H1 (cell line): Measurements from ENCODE around the gene SOCS3. TPM values are rescaled to one million over a fixed set of nuclear protein-coding genes. Genes with fewer than 3 reads are reported as not detected.

Source experiments
- BCL11A ChIP-seq, 2 experiments: IDR thresholded peaks; one replicate each; pipeline ENCODE4 v1.6.1; 2011; ENCODE audit warnings: low read depth in 2 of 2, low read length in 2 of 2, mild to moderate bottlenecking in 2 of 2
- BRCA1 ChIP-seq: IDR thresholded peaks from 2 replicates; pipeline ENCODE4 v1.6.1; 2012; ENCODE audit warnings: low read depth, low read length, improper control_type of control experiment
- CTBP2 ChIP-seq: IDR thresholded peaks from 2 replicates; pipeline ENCODE4 v1.7.0; 2011; ENCODE audit warnings: borderline replicate concordance, mild to moderate bottlenecking, moderate library complexity, mixed read lengths, low read length; ENCODE audit not compliant: insufficient read depth, insufficient read length
- CTCF ChIP-seq, 3 experiments: IDR thresholded peaks; 1 replicate in 2 of 3; 2 replicates in 1 of 3; pipeline versions ENCODE4 v1.5.1 to v1.6.1; 2011; ENCODE audit warnings: low read length in 3 of 3, mild to moderate bottlenecking in 3 of 3, inconsistent platforms in 2 of 3, low read depth in 1 of 3, moderate library complexity in 1 of 3; ENCODE audit not compliant: insufficient read depth in 1 of 3; ENCODE audit errors: control extremely low read depth in 1 of 3
- EGR1 ChIP-seq: IDR thresholded peaks from 2 replicates; pipeline ENCODE4 v1.6.1; 2011; ENCODE audit warnings: low read depth, low read length, borderline replicate concordance
- GABPA ChIP-seq: IDR thresholded peaks from 2 replicates; pipeline ENCODE4 v1.6.1; 2011; ENCODE audit warnings: mild to moderate bottlenecking, low read length, moderate library complexity, borderline replicate concordance; ENCODE audit not compliant: insufficient read depth
- GTF2F1 ChIP-seq: IDR thresholded peaks from 2 replicates; pipeline ENCODE4 v1.6.1; 2012; ENCODE audit warnings: low read depth, low read length, improper control_type of control experiment, borderline replicate concordance
- HDAC6 ChIP-seq: IDR thresholded peaks from one replicate; pipeline ENCODE4 v1.7.1; 2012; ENCODE audit warnings: low read depth, mild to moderate bottlenecking, inconsistent platforms, low read length, moderate library complexity
- JUND ChIP-seq: IDR thresholded peaks from 2 replicates; pipeline ENCODE4 v1.6.1; 2011; ENCODE audit warnings: mild to moderate bottlenecking, improper control_type of control experiment, low read length
- KDM1A ChIP-seq: fragments of 200-600, 300-600 bp; sonication (generic); IDR thresholded peaks from 2 replicates; pipeline ENCODE4 v1.7.1; 2016; ENCODE audit warnings: mild to moderate bottlenecking, low read length, borderline replicate concordance
- KDM5A ChIP-seq: fragments of 200-600 bp; IDR thresholded peaks from 2 replicates; pipeline ENCODE4 v1.7.1; 2012; ENCODE audit warnings: mild to moderate bottlenecking, low read length, inconsistent platforms, mixed read lengths
- MAFK ChIP-seq: IDR thresholded peaks from 2 replicates; pipeline ENCODE4 v1.6.1; 2012; ENCODE audit warnings: low read depth, mild to moderate bottlenecking, improper control_type of control experiment, low read length
- POLR2A ChIP-seq, 2 experiments: IDR thresholded peaks; 1 replicate in 1 of 2; 2 replicates in 1 of 2; pipeline ENCODE4 v1.6.1; 2011; ENCODE audit warnings: low read depth in 2 of 2, low read length in 2 of 2, mild to moderate bottlenecking in 2 of 2; ENCODE audit errors: control extremely low read depth in 1 of 2
- RAD21 ChIP-seq, 2 experiments: IDR thresholded peaks in 1 of 2; conservative IDR thresholded peaks in 1 of 2; 2 replicates each; pipeline ENCODE4 v1.6.1; 2011; ENCODE audit warnings: low read depth in 2 of 2, low read length in 2 of 2, improper control_type of control experiment in 1 of 2, inconsistent platforms in 1 of 2, mild to moderate bottlenecking in 1 of 2, moderate library complexity in 1 of 2
- RBBP5 ChIP-seq: IDR thresholded peaks from 2 replicates; pipeline ENCODE4 v1.7.1; 2012; ENCODE audit warnings: low read depth, mild to moderate bottlenecking, inconsistent platforms, low read length, moderate library complexity, borderline replicate concordance
- RNF2 ChIP-seq: fragments of 200-900, 300-1000 bp; sonication (generic); IDR thresholded peaks from 2 replicates; pipeline ENCODE4 v1.7.1; 2016; ENCODE audit warnings: borderline replicate concordance, low read depth, mild to moderate bottlenecking, antibody characterized with exemption, low read length; ENCODE audit not compliant: poor library complexity, severe bottlenecking; ENCODE audit errors: missing control alignments
- RXRA ChIP-seq: IDR thresholded peaks from 2 replicates; pipeline ENCODE4 v1.6.1; 2011; ENCODE audit warnings: low read depth, mild to moderate bottlenecking, low read length, moderate library complexity; ENCODE audit not compliant: insufficient read depth
- SAP30 ChIP-seq: fragments of 300-600 bp; sonication (generic); IDR thresholded peaks from 2 replicates; pipeline ENCODE4 v1.7.1; 2012; ENCODE audit warnings: low read length, moderate library complexity, mild to moderate bottlenecking, inconsistent platforms; ENCODE audit not compliant: insufficient read depth, insufficient replicate concordance
- SIRT6 ChIP-seq: IDR thresholded peaks from one replicate; pipeline ENCODE4 v1.7.1; 2012; ENCODE audit warnings: low read length, inconsistent platforms
- TCF12 ChIP-seq: IDR thresholded peaks from 2 replicates; pipeline ENCODE4 v1.6.1; 2011; ENCODE audit warnings: low read depth, mild to moderate bottlenecking, low read length
- YY1 ChIP-seq: IDR thresholded peaks from 2 replicates; pipeline ENCODE4 v1.6.1; 2011; ENCODE audit warnings: low read depth, mild to moderate bottlenecking, low read length
- polyA plus RNA-seq, 7 experiments: library from polyadenylated mRNA; depleted of rRNA in 3 of 7; stranded (reverse) in 5 of 7; unstranded in 2 of 7; fragments of >200 nt in 5 of 7; fragments of 200-250 nt in 2 of 7; gene quantifications; 1 replicate in 5 of 7; 2 replicates in 1 of 7; 4 replicates in 1 of 7; pipeline versions ENCODE4 v1.2.1 to v1.2.3, GENCODE V29; 2011 to 2013; ENCODE audit warnings: missing spikeins in 2 of 7, mixed read lengths in 2 of 7
- total RNA-seq: library from RNA; stranded (reverse); fragmentation: NEBNext Ultra II Directional; extraction: Animal tissue kit (Norgen Biotek cat#: 25700); gene quantifications from 2 replicates; pipeline ENCODE4 v1.2.1, GENCODE V29; 2021

The SOCS3 gene
- total and polyA plus RNA-seq, 2 of the 8 experiments (the other 6 are each of a cell fraction or from before 2014, with no cell fraction given) = 10.1 to 47.9 TPM

GRCh38 chr17:78360371-78361224 is 721 bp upstream of the SOCS3 start (continued):
- TF ChIP-seq GABPA = 0 out of 2 replicates have a peak, but pooled peaks have one; percentile 61
- no peak for TF ChIP-seq POLR2A (IDR thresholded peaks at IDR 0.05; ENCODE audit: control extremely low read depth in 1 of 2, low read depth in 2 of 2, low read length in 2 of 2)
- TF ChIP-seq RAD21 (IDR thresholded peaks at IDR 0.05 in 1 of 2, conservative IDR thresholded peaks at IDR 0.05 in 1 of 2; ENCODE audit: low read depth in 2 of 2, low read length in 2 of 2) = peak; percentile 79 to 89
- TF ChIP-seq GTF2F1 = no peak
- no peak; the same call in 1 of the 2 replicates for TF ChIP-seq MAFK
- no peak for TF ChIP-seq SIRT6
- TF ChIP-seq RXRA = no peak
- no peak for TF ChIP-seq RBBP5
- TF ChIP-seq RNF2 = no peak
- no peak for TF ChIP-seq SAP30
- TF ChIP-seq TCF12 = no peak
- no peak for TF ChIP-seq KDM5A
- no peak for TF ChIP-seq EGR1
- peak; percentile 82 for TF ChIP-seq YY1
- TF ChIP-seq HDAC6 = no peak
- TF ChIP-seq CTCF (IDR thresholded peaks at IDR 0.05; ENCODE audit: control extremely low read depth in 1 of 3, insufficient read depth in 1 of 3, low read depth in 1 of 3, low read length in 3 of 3) = peak; percentile 90 to 98 (median 92)
- TF ChIP-seq KDM1A = 0 out of 2 replicates have a peak, but pooled peaks have one; percentile 41
- no peak for TF ChIP-seq JUND
- TF ChIP-seq BRCA1 = no peak
- TF ChIP-seq CTBP2 = peak; percentile 75
- TF ChIP-seq BCL11A (IDR thresholded peaks at IDR 0.05; ENCODE audit: low read depth in 2 of 2, low read length in 2 of 2) = no peak
